ENCODE results near the gene HEATR5A.
"Not testable (repeated sequence)": the region's sequence is repeated elsewhere in the genome, so short reads cannot be mapped to it uniquely, and the experiment has no call there.

HEATR5A gene

GRCh38 chr14:31253746-31254471 lies 166.4 kb downstream of the HEATR5A start:
- no peak for DNase-seq

- DNase-seq, result no peak
Measured at GRCh38 chr14:31252865-31253264, 167.5 kb downstream of the HEATR5A start.

- DNase-seq, result no peak
Measured at GRCh38 chr14:31251028-31251958, 169.1 kb downstream of the HEATR5A start.

GRCh38 chr14:31244626-31245025 lies 175.7 kb downstream of the HEATR5A start:
- DNase-seq, result no peak

- DNase-seq, result no peak
Measured at GRCh38 chr14:31243860-31244259, 176.5 kb downstream of the HEATR5A start.

- DNase-seq, result not testable (repeated sequence)
Measured at GRCh38 chr14:31242161-31242940, 178.0 kb downstream of the HEATR5A start.
